Activated naive CD8-positive, alpha-beta T cell treated with anti-CD3 and anti-CD28 coated beads, Interleukin-2, amount 10 ng/mL, durations not matched to agents 7 days and 5 days (primary cell): ENCODE data around the gene VPS50. TPM values are rescaled to one million over a fixed set of nuclear protein-coding genes. Genes with fewer than 3 reads are reported as not detected.

Experiments used
- ATAC-seq: fragments of 150-1000 bp; cut with Tn5 transposase; one replicate; pipeline ENCODE4 v1.10.0; 2021; ENCODE audit warnings: low read depth, moderate library complexity
- POLR2A ChIA-PET: fragments of 350-600 bp; sonication (Branson Sonifier 250); formaldehyde crosslinking; loops from one replicate; lab custom pipeline; 2021; ENCODE audit warnings: antibody characterized with exemption; lab: Charles Lee
- DNase-seq: peaks from one replicate; pipeline ENCODE4 v3.0.0; 2021
- H3K27ac Mint-ChIP-seq: one replicate; pipeline ENCODE4 v1.8.0; 2022; ENCODE audit warnings: mild to moderate bottlenecking, mixed read lengths
- H3K27me3 Mint-ChIP-seq: one replicate; pipeline ENCODE4 v1.8.0; 2022; ENCODE audit warnings: mild to moderate bottlenecking, moderate library complexity, mixed read lengths
- H3K36me3 Mint-ChIP-seq: one replicate; pipeline ENCODE4 v1.8.0; 2021; ENCODE audit warnings: mild to moderate bottlenecking, mixed read lengths
- H3K4me1 Mint-ChIP-seq: one replicate; pipeline ENCODE4 v1.8.0; 2021; ENCODE audit warnings: mixed read lengths
- H3K4me3 Mint-ChIP-seq: one replicate; pipeline ENCODE4 v1.8.0; 2022; ENCODE audit warnings: mild to moderate bottlenecking, moderate library complexity, mixed read lengths
- H3K9me3 Mint-ChIP-seq: one replicate; pipeline ENCODE4 v1.8.0; 2021; ENCODE audit warnings: mixed read lengths
- total RNA-seq, 2 experiments: library from RNA; stranded (reverse); gene quantifications; one replicate each; pipeline ENCODE4 v1.2.3, GENCODE V29; 2021

VPS50 gene
- total RNA-seq, 2 experiments from 2014 or later: 22.6 to 24.4 TPM

DNA sequence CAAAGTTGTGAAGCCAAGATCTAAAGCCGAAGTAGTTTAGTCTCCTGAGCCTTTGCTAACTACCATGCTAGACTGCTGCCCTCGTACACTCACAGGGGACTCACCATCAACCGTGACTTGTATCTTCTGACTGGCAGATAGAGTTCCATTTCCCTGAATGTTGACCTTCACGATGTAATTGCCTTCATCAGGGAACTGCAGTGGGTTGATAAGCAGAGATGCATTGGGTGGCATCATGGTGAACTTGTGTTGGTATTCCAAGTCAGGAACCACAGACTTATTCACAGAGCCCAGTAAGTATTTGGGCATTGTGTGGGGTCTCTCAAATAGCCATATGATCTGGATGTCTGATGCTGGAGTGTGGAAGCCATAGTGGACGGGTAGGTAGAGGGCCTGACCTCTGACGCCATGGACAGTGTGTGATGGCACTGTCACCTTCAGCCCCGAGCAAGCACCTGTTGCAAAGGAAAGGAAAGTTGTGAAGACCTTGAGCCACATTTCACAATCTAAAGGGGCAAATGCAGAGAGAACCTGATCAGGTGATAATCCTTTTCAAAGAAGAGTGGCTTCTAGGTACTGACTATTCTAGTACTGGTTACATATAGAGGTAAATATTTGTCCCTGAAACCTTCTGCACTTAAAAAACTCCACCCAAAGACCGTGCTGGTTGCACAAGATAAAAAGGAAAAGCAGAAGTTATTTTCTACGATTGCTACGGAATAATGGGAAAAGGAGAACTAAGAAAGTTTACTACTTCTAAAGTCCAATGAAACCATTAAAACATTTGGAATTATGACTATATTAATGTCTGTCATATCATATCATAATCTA is 13.0 kb upstream of the VPS50 start:
- peaks cover 30% of the 10 kb centered on the region for H3K27me3 Mint-ChIP-seq
- POLR2A ChIA-PET: no interaction called here
- no peak overlapping the region for H3K4me3 Mint-ChIP-seq
- DNase-seq (no peak), ATAC-seq (no peak)
- no peaks in the 10 kb centered on the region for H3K4me1 Mint-ChIP-seq
- no peaks in the 10 kb centered on the region for H3K36me3 Mint-ChIP-seq
- no peak overlapping the region for H3K27ac Mint-ChIP-seq
- H3K9me3 Mint-ChIP-seq: no peaks in the 10 kb centered on the region

GRCh38 chr7:93219868-93220267 is 12.3 kb upstream of the VPS50 start:
- no peaks in the 10 kb centered on the region for H3K4me1 Mint-ChIP-seq
- peaks cover 26% of the 10 kb centered on the region for H3K27me3 Mint-ChIP-seq
- H3K4me3 Mint-ChIP-seq: no peak overlapping the region
- H3K27ac Mint-ChIP-seq: no peak overlapping the region
- no peaks in the 10 kb centered on the region for H3K36me3 Mint-ChIP-seq
- POLR2A ChIA-PET: no interaction called here
- no peaks in the 10 kb centered on the region for H3K9me3 Mint-ChIP-seq
- ATAC-seq: no peak
- no peak for DNase-seq

- ATAC-seq: no peak
These were observed 5.9 kb upstream of the VPS50 start, which contains the start of gene HEPACAM2 for GRCh38 chr7:93226310-93226709. Gene HEPACAM2 (minus strand): TSS chr7:93226469.

GRCh38 chr7:93228302-93228701 is 3.9 kb upstream of the VPS50 start:
- ATAC-seq (no peak), DNase-seq (no peak)
- peaks cover 12% of the 10 kb centered on the region for H3K27me3 Mint-ChIP-seq
- peak overlapping the region; percentile 12 for H3K27ac Mint-ChIP-seq
- no peak overlapping the region for H3K4me3 Mint-ChIP-seq
- H3K9me3 Mint-ChIP-seq: no peaks in the 10 kb centered on the region
- POLR2A ChIA-PET: no interaction called here
- no peaks in the 10 kb centered on the region for H3K36me3 Mint-ChIP-seq
- H3K4me1 Mint-ChIP-seq: peaks cover 11% of the 10 kb centered on the region

More at GRCh38 chr7:93226310-93226709, 5.9 kb upstream of the VPS50 start, which contains the start of gene HEPACAM2:
- no peaks in the 10 kb centered on the region for H3K9me3 Mint-ChIP-seq
- peaks cover 9% of the 10 kb centered on the region for H3K4me1 Mint-ChIP-seq
- no peak within 1 kb of the TSS for H3K4me3 Mint-ChIP-seq
- DNase-seq: no peak
- H3K27ac Mint-ChIP-seq: no peak within 1 kb of the TSS
- H3K36me3 Mint-ChIP-seq: no peaks in the 10 kb centered on the region
- POLR2A ChIA-PET: no interaction called here
- H3K27me3 Mint-ChIP-seq: peaks cover 26% of the 10 kb centered on the region

DNA sequence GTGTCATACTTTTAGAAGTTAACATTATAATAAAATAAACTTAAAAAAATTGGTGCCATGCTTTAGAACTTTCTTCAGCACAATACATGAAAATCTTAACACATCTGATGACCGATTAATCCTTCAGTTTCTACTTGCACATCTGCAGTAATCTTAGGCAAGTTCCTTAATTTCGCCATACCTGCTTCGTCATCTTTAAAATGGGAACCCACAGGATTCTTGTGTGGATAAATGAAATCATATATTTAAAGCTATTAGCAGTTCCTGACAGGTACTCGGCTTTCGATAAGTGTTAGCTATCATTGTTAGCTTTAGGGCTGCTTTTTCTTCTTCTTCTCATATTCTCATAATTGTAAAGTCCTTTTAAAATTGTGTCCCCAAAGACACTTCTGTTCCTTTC is 907 bp upstream of the VPS50 start:
- POLR2A ChIA-PET: interaction anchor here (1.4 to 1.6 kb wide), 3 partner anchors 10 to 784 kb away, joined by 4 to 8 read pairs (median 6); partner anchors contain the start of genes GATAD1 and SAMD9
- peaks cover 15% of the 10 kb centered on the region for H3K4me1 Mint-ChIP-seq
- H3K4me3 Mint-ChIP-seq: peak overlapping the region; percentile 95
- H3K9me3 Mint-ChIP-seq: no peaks in the 10 kb centered on the region
- ATAC-seq (no peak), DNase-seq (no peak)
- H3K27ac Mint-ChIP-seq: peak overlapping the region; percentile 96
- no peaks in the 10 kb centered on the region for H3K36me3 Mint-ChIP-seq
- peaks cover 2% of the 10 kb centered on the region for H3K27me3 Mint-ChIP-seq

DNA sequence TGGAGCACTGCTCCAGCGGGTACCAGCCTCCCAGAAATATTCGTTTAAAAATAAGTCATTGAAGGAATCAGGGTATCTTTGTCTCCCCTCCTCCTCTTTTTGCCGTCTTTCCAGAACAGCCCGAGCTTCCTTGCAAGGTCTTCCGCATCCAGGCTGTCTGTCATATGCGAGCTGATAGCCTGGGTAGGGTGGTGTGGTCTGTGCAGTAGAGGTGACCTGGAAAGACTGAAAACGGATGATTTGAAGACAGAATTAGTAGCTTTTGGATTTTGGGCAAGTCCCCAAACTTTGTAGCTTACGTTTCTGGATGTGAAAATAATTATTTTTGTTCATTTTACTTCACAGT is 480 bp downstream of the VPS50 start:
- peaks cover 2% of the 10 kb centered on the region for H3K27me3 Mint-ChIP-seq
- POLR2A ChIA-PET: interaction anchor here (1.2 to 1.6 kb wide), 4 partner anchors 9 to 785 kb away, joined by 4 to 8 read pairs (median 5); partner anchors contain the start of genes GATAD1, PEX1, RBM48 and SAMD9

GRCh38 chr7:93235541-93235940 is 3.4 kb downstream of the VPS50 start:
- ATAC-seq (no peak), DNase-seq (no peak)
- peaks cover 7% of the 10 kb centered on the region for H3K4me1 Mint-ChIP-seq
- POLR2A ChIA-PET: no interaction called here
- no peak overlapping the region for H3K4me3 Mint-ChIP-seq
- no peaks in the 10 kb centered on the region for H3K9me3 Mint-ChIP-seq
- no peaks in the 10 kb centered on the region for H3K36me3 Mint-ChIP-seq
- H3K27me3 Mint-ChIP-seq: no peaks in the 10 kb centered on the region
- H3K27ac Mint-ChIP-seq: no peak overlapping the region

More for the DNA sequence above, 480 bp downstream of the VPS50 start:
- Mint-ChIP-seq H3K27ac (peak overlapping the region; percentile 96), H3K4me1 (peaks cover 15% of the 10 kb centered on the region), H3K9me3 (no peaks in the 10 kb centered on the region), H3K4me3 (peak overlapping the region; percentile 95), H3K36me3 (no peaks in the 10 kb centered on the region)
- ATAC-seq (no peak), DNase-seq (no peak)

- POLR2A ChIA-PET: no interaction called here
- H3K27ac Mint-ChIP-seq: no peak overlapping the region
- H3K4me3 Mint-ChIP-seq: no peak overlapping the region
- H3K9me3 Mint-ChIP-seq: no peaks in the 10 kb centered on the region
- no peaks in the 10 kb centered on the region for H3K36me3 Mint-ChIP-seq
- H3K4me1 Mint-ChIP-seq: peaks cover 4% of the 10 kb centered on the region
- no peaks in the 10 kb centered on the region for H3K27me3 Mint-ChIP-seq
- DNase-seq: no peak
- no peak for ATAC-seq
These were observed 6.0 kb downstream of the VPS50 start for GRCh38 chr7:93238131-93238530.

GRCh38 chr7:93238748-93239147 is 6.6 kb downstream of the VPS50 start:
- DNase-seq (no peak), ATAC-seq (no peak)
- no peaks in the 10 kb centered on the region for H3K36me3 Mint-ChIP-seq
- POLR2A ChIA-PET: no interaction called here
- no peaks in the 10 kb centered on the region for H3K9me3 Mint-ChIP-seq
- no peak overlapping the region for H3K4me3 Mint-ChIP-seq
- H3K4me1 Mint-ChIP-seq: peaks cover 2% of the 10 kb centered on the region
- H3K27ac Mint-ChIP-seq: no peak overlapping the region
- no peaks in the 10 kb centered on the region for H3K27me3 Mint-ChIP-seq

DNA sequence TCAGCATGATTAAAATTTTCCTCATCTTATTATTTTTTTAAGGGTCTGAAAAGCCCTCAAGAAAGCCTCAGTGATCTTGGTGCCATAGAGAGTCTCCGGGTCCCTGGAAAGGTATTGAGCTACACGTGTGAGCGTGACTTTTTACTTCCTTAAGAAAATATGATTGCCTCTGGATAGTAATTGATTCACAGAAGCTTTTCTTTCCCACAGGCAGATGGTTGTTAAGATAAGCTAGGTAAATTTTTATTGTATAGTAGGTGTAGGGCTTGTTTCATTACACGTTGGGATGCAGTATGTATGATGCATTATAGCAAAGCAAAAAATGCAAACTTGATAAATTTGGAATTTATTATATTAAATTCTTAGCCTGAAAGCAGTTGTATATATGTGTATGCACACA is 7.7 kb downstream of the VPS50 start:
- no peak for ATAC-seq
- POLR2A ChIA-PET: no interaction called here
- no peaks in the 10 kb centered on the region for H3K27me3 Mint-ChIP-seq
- DNase-seq: no peak
- no peaks in the 10 kb centered on the region for H3K4me1 Mint-ChIP-seq
- H3K27ac Mint-ChIP-seq: no peak overlapping the region
- no peaks in the 10 kb centered on the region for H3K9me3 Mint-ChIP-seq
- H3K4me3 Mint-ChIP-seq: no peak overlapping the region
- H3K36me3 Mint-ChIP-seq: no peaks in the 10 kb centered on the region

DNA sequence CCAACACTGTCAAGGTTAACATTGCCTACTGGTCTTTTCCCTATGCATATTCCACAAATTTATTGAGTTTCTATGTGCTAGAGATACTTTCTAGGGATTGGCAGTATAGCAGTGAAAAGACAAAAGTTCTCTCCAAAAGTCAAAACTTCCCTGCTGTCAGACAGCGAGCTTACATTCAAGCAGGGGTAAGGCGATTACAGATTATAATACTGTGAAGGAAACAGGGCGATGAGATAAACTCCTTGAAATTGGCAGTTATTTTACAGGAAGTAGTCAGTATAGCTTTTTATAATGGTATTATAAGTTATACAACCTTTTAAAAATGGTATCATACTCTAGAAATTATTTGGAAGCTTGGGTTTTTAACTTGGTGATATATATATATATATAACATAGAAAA is 9.9 kb downstream of the VPS50 start:
- POLR2A ChIA-PET: no interaction called here
- ATAC-seq (no peak), DNase-seq (no peak)
- H3K9me3 Mint-ChIP-seq: no peaks in the 10 kb centered on the region
- H3K4me3 Mint-ChIP-seq: no peak overlapping the region
- no peaks in the 10 kb centered on the region for H3K27me3 Mint-ChIP-seq
- no peak overlapping the region for H3K27ac Mint-ChIP-seq
- no peaks in the 10 kb centered on the region for H3K36me3 Mint-ChIP-seq
- H3K4me1 Mint-ChIP-seq: peaks cover 3% of the 10 kb centered on the region

DNA sequence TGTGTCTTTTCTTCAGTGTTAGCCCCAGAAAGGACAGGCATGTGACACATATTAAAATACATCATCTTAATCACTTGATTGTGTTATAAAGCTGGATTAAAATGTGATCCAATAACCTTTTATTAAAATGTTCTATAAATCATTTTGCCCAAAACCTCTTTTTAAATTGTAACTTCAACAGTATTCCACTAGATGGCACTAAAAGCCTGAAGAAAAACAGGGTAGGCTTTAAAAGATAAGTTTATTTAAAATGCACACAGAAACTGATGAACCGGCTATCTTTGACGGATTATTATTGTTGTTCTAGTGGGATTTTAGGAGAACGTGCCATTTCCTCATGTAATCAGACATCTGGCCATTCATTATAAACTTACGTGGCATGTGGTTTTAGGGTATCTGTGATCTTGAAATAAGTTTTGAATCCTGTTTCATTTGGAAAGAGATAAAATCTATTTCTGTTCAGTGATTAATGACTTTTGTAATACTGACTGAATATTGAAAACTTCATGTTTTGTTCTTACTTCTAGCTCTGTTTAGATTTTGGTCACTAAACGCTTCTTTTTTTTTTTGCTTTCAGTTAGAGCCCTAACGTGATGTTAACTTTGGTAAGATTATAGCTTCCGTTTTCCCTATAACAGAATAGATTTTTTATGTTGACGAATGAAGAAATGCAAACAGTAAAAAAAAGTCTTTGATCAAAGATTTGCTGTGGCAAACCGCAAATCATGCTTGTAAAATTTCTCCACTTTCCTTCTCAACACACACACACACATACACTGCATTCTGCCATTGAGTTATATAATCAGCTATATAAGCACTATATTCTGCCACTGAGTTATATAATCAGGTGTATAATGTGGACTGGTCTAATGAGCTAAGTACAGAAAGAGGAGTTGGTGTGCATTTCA is 13.6 kb downstream of the VPS50 start:
- POLR2A ChIA-PET: no interaction called here
- no peaks in the 10 kb centered on the region for H3K9me3 Mint-ChIP-seq
- peaks cover 3% of the 10 kb centered on the region for H3K4me1 Mint-ChIP-seq
- ATAC-seq (no peak), DNase-seq (no peak)
- peaks cover 2% of the 10 kb centered on the region for H3K36me3 Mint-ChIP-seq
- no peak overlapping the region for H3K27ac Mint-ChIP-seq
- no peak overlapping the region for H3K4me3 Mint-ChIP-seq
- H3K27me3 Mint-ChIP-seq: no peaks in the 10 kb centered on the region

- Mint-ChIP-seq H3K36me3 (peaks cover 2% of the 10 kb centered on the region), H3K27ac (no peak overlapping the region), H3K4me3 (no peak overlapping the region), H3K27me3 (no peaks in the 10 kb centered on the region), H3K4me1 (peaks cover 3% of the 10 kb centered on the region), H3K9me3 (no peaks in the 10 kb centered on the region)
- no peak for DNase-seq
- POLR2A ChIA-PET: no interaction called here
- ATAC-seq: no peak
These were observed 17.5 kb downstream of the VPS50 start for GRCh38 chr7:93249491-93250148.
